Activated T-helper 17 cell treated with anti-CD3 and anti-CD28 coated beads, Interleukin-2, amount 50 U/mL, for 72 hours (primary cell): ENCODE data around the gene STIP1. TPM values are rescaled to one million over a fixed set of nuclear protein-coding genes. Genes with fewer than 3 reads are reported as not detected.

Experiments
- ATAC-seq: fragments of 150-1000 bp; cut with Tn5 transposase; replicated peaks from 2 replicates; pipeline ENCODE4 v1.10.0; 2021; ENCODE audit warnings: mild to moderate bottlenecking, moderate library complexity
- H3K27ac Mint-ChIP-seq: one replicate; pipeline ENCODE4 v1.8.0; 2022; ENCODE audit warnings: mixed read lengths
- H3K27me3 Mint-ChIP-seq: one replicate; pipeline ENCODE4 v1.8.0; 2022; ENCODE audit warnings: mixed read lengths
- H3K36me3 Mint-ChIP-seq: one replicate; pipeline ENCODE4 v1.8.0; 2022; ENCODE audit warnings: low read depth, mild to moderate bottlenecking, mixed read lengths
- H3K4me1 Mint-ChIP-seq: one replicate; pipeline ENCODE4 v1.8.0; 2022; ENCODE audit warnings: mixed read lengths
- H3K4me3 Mint-ChIP-seq: one replicate; pipeline ENCODE4 v1.8.0; 2022; ENCODE audit warnings: mild to moderate bottlenecking, mixed read lengths
- H3K9me3 Mint-ChIP-seq: one replicate; pipeline ENCODE4 v1.8.0; 2022; ENCODE audit warnings: mixed read lengths
- total RNA-seq, 2 donors: library from RNA; stranded (reverse); gene quantifications; one replicate each; pipeline ENCODE4 v1.2.3, GENCODE V29; 2022

STIP1 gene
- total RNA-seq, 2 donors from 2014 or later = 259 to 462 TPM

- H3K27ac Mint-ChIP-seq = peak within 1 kb of the TSS; percentile 46
- peak; percentile 54 for ATAC-seq
- peak within 1 kb of the TSS; percentile 91 for H3K4me3 Mint-ChIP-seq
- no peaks in the 10 kb centered on the region for H3K9me3 Mint-ChIP-seq
- peaks cover 8% of the 10 kb centered on the region for H3K4me1 Mint-ChIP-seq
- no peaks in the 10 kb centered on the region for H3K27me3 Mint-ChIP-seq
- H3K36me3 Mint-ChIP-seq = peaks cover 43% of the 10 kb centered on the region
Measured at GRCh38 chr11:64230171-64230984, 44.4 kb downstream of the STIP1 start, which contains the start of gene DNAJC4. Gene DNAJC4, plus strand, starts transcription at chr11:64230548. Its CDS starts 307 bp downstream, at chr11:64230855.

GRCh38 chr11:64230985-64231365 lies 45.0 kb downstream of the STIP1 start:
- no peaks in the 10 kb centered on the region for H3K9me3 Mint-ChIP-seq
- H3K27ac Mint-ChIP-seq = no peak overlapping the region
- no peak for ATAC-seq
- peaks cover 47% of the 10 kb centered on the region for H3K36me3 Mint-ChIP-seq
- peaks cover 10% of the 10 kb centered on the region for H3K4me1 Mint-ChIP-seq
- peak overlapping the region; percentile 91 for H3K4me3 Mint-ChIP-seq
- no peaks in the 10 kb centered on the region for H3K27me3 Mint-ChIP-seq

GRCh38 chr11:64231546-64231945 lies 45.6 kb downstream of the STIP1 start:
- Mint-ChIP-seq H3K4me3 (peak overlapping the region; percentile 91), H3K4me1 (peaks cover 10% of the 10 kb centered on the region), H3K9me3 (no peaks in the 10 kb centered on the region), H3K27me3 (no peaks in the 10 kb centered on the region), H3K36me3 (peaks cover 44% of the 10 kb centered on the region), H3K27ac (peak overlapping the region; percentile 63)
- no peak for ATAC-seq

DNA sequence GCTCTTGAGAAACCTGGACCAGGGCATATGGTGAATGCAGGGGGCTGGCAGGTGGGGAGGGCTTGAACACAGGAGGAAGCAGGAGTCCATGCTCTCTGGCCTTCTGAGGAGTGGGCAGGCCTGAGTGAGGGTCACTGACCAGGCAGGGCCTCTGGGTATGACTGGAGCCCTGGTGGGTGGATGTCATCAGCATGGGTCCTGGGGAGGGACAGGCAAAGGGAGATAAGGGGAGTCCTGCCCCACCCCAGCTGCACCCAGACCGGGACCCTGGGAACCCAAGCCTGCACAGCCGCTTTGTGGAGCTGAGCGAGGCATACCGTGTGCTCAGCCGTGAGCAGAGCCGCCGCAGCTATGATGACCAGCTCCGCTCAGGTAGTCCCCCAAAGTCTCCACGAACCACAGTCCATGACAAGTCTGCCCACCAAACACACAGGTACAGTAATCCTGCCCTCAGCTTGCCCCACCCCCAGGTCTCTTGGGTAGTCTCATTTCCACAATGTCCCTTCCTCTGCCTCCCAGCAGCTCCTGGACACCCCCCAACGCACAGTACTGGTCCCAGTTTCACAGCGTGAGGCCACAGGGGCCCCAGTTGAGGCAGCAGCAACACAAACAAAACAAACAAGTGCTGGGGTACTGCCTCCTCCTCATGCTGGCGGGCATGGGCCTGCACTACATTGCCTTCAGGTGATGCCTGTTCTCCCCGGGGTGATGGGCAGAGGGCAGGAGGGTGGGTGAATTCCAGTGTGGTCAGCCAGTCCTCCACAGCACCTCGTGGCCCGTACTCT lies 46.4 kb downstream of the STIP1 start:
- ATAC-seq = no peak
- peaks cover 14% of the 10 kb centered on the region for H3K4me1 Mint-ChIP-seq
- peak overlapping the region; percentile 63 for H3K27ac Mint-ChIP-seq
- peaks cover 46% of the 10 kb centered on the region for H3K36me3 Mint-ChIP-seq
- no peaks in the 10 kb centered on the region for H3K9me3 Mint-ChIP-seq
- H3K27me3 Mint-ChIP-seq = no peaks in the 10 kb centered on the region
- H3K4me3 Mint-ChIP-seq = peak overlapping the region; percentile 91

DNA sequence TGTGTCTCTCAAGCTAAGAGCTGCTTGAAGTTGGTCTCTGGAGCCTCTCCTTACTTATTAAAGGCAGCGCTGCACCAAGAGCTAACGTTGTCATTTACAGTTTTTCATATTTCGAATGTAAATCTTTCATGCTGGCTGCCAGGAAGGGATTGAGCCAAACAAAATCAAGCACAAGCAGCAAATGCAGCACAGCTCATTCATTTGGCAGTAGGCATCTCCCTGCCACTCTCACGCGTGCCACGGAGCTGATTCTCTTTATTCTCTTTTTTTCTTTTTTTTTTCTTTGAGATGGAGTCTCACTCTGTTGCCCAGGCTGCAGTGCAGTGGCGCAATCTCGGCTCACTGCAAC lies 47.0 kb downstream of the STIP1 start:
- Mint-ChIP-seq H3K27ac (no peak overlapping the region), H3K9me3 (no peaks in the 10 kb centered on the region), H3K4me1 (peaks cover 18% of the 10 kb centered on the region), H3K36me3 (peaks cover 46% of the 10 kb centered on the region), H3K27me3 (no peaks in the 10 kb centered on the region), H3K4me3 (peak overlapping the region; percentile 91)
- no peak for ATAC-seq

DNA sequence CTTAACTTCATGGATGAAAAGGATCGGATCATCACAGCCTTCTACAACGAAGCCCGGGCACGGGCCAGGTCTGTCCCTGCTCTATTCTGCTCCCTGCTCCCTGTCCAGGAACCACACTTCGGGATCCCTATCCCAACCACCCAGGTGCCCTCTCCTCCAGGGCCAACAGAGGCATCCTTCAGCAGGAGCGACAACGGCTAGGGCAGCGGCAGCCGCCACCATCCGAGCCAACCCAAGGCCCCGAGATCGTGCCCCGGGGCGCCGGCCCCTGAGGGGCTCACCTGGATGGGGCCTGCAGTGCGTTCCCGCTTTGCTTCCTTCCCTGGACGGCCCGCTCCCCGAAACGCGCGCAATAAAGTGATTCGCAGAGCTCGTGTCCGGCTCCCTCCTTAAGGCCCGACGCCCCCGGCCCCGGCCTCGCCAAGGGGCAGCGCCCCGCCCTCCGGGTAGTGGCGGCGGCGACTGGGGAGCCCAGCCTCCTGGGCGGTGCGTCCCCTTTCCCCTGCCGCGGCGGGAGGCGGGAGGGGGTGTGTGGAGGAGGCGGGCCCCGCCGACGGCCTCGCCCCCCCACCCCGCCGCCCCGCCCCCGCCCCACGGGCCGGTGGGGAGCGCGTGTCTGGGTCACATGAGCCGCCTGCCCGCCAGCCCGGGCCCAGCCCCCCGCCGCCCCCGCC lies 48.1 kb downstream of the STIP1 start, which contains the start of gene VEGFB:
Gene VEGFB (plus strand): TSS at position 672 of the 674 bp plus-strand sequence. CDS start 250 bp downstream, outside the sequence.
- Mint-ChIP-seq H3K27ac (peak within 1 kb of the TSS; percentile 87), H3K4me3 (peak within 1 kb of the TSS; percentile 91), H3K27me3 (no peaks in the 10 kb centered on the region), H3K9me3 (no peaks in the 10 kb centered on the region), H3K4me1 (peaks cover 18% of the 10 kb centered on the region), H3K36me3 (peaks cover 41% of the 10 kb centered on the region)
- peak; percentile 55 for ATAC-seq

GRCh38 chr11:64234647-64235379 lies 48.8 kb downstream of the STIP1 start:
- ATAC-seq = peak; percentile 51
- H3K4me1 Mint-ChIP-seq = peaks cover 18% of the 10 kb centered on the region

GRCh38 chr11:64235437-64236161 lies 49.6 kb downstream of the STIP1 start:
- H3K4me3 Mint-ChIP-seq = peak overlapping the region; percentile 87
- H3K27ac Mint-ChIP-seq = peak overlapping the region; percentile 87
- H3K36me3 Mint-ChIP-seq = peaks cover 40% of the 10 kb centered on the region
- no peak for ATAC-seq
- H3K4me1 Mint-ChIP-seq = peaks cover 23% of the 10 kb centered on the region
- H3K9me3 Mint-ChIP-seq = no peaks in the 10 kb centered on the region
- no peaks in the 10 kb centered on the region for H3K27me3 Mint-ChIP-seq

More at GRCh38 chr11:64234647-64235379, 48.8 kb downstream of the STIP1 start:
- Mint-ChIP-seq H3K4me3 (peak overlapping the region; percentile 87), H3K27ac (peak overlapping the region; percentile 87), H3K9me3 (no peaks in the 10 kb centered on the region), H3K27me3 (no peaks in the 10 kb centered on the region), H3K36me3 (peaks cover 36% of the 10 kb centered on the region)

DNA sequence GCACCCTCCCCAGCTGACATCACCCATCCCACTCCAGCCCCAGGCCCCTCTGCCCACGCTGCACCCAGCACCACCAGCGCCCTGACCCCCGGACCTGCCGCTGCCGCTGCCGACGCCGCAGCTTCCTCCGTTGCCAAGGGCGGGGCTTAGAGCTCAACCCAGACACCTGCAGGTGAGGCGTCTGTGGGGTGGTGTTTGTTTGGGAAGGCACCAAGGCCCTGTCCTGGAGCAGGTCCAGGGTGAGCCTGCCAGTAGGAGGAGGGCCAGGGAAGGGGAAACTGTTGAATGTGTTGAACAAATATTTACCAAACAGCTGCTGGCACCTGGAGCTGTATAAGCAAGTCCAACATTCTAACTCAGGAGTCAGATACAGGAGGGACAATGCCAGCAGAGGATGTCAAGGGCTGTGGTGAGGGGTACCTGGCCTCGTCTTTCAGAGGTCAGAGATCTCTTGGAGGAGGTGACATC lies 51.5 kb downstream of the STIP1 start:
- no peak for ATAC-seq
- no peaks in the 10 kb centered on the region for H3K27me3 Mint-ChIP-seq
- peaks cover 18% of the 10 kb centered on the region for H3K4me1 Mint-ChIP-seq
- H3K36me3 Mint-ChIP-seq = peaks cover 58% of the 10 kb centered on the region
- peak overlapping the region; percentile 87 for H3K27ac Mint-ChIP-seq
- H3K4me3 Mint-ChIP-seq = peak overlapping the region; percentile 22
- H3K9me3 Mint-ChIP-seq = no peaks in the 10 kb centered on the region

DNA sequence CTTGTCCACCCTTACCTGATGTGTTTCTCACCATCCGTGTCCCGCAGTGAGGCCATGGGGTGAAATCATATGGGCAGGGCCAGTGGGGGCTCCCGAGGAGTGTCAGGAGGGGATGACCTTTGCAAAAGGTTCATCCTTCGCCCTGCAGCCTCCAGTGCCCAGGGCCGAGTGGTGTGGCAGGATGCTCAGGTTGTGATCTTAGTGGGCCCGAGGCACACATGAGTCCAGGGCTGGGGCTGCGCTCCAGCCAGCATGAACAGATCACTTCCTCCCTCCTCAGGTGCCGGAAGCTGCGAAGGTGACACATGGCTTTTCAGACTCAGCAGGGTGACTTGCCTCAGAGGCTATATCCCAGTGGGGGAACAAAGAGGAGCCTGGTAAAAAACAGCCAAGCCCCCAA lies 52.1 kb downstream of the STIP1 start:
- Mint-ChIP-seq H3K9me3 (no peaks in the 10 kb centered on the region), H3K27me3 (no peaks in the 10 kb centered on the region), H3K36me3 (peaks cover 64% of the 10 kb centered on the region), H3K27ac (peak overlapping the region; percentile 87), H3K4me3 (peak overlapping the region; percentile 22), H3K4me1 (peaks cover 18% of the 10 kb centered on the region)
- no peak for ATAC-seq

DNA sequence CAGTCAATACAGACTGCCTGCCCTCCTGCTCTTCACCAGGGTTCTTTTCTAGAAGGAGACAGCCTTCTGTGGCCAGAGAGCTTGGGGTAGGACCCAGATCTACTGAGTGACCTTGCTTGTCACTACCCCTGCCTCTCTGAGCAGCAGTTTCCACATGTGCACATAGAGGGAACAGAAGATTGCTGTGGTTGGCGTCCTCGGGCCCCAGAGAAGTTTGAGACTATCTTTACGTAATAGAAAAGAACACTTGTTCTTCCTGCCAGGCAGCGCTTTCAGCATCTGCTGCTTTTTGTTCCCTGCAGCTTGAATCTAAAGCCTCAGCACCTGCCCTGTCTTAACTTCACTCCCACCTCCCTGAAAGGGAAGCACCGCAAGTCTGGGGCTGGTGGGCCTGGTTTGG lies 53.0 kb downstream of the STIP1 start:
- peaks cover 73% of the 10 kb centered on the region for H3K36me3 Mint-ChIP-seq
- no peaks in the 10 kb centered on the region for H3K27me3 Mint-ChIP-seq
- no peak for ATAC-seq
- no peak overlapping the region for H3K4me3 Mint-ChIP-seq
- H3K9me3 Mint-ChIP-seq = no peaks in the 10 kb centered on the region
- no peak overlapping the region for H3K27ac Mint-ChIP-seq
- peaks cover 18% of the 10 kb centered on the region for H3K4me1 Mint-ChIP-seq

DNA sequence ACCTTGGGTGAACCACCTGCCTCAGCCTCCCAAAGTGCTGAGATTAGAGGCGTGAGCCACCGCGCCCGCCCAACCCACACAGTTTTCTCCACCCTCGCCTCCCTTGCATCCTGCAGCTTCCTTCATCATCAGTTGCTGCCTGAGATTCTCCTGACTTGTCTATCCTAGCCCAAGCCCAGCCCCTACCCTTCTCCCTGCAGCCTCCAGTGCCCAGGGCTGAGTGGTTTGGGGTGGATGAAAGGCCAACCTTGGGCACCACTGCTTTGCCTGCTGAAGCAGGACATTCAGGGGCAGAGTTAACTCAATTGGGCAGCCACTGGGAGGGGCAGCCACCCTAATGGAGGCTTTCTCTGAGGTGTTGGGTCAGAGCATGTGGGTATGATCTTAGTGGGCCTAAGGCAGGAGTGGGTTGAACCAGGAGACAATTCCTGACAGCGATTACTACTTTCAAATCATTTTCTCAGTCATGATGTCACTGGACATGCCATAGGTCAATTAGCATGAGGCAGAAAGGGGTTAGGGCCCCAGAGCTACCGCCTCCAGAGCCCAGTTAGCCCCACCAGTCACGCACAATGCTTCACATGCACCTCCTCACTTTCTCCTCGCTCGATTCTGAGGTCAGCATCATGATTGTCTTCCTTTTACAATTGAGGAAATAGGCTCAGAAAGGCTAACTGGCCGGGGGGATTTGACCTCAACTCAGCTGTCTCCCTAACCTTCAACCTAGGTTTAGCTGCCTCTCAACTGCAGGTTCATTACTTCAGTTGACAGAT lies 53.9 kb downstream of the STIP1 start:
- Mint-ChIP-seq H3K9me3 (no peaks in the 10 kb centered on the region), H3K4me3 (peak overlapping the region; percentile 95), H3K4me1 (peaks cover 18% of the 10 kb centered on the region)

More for the DNA sequence above, 53.9 kb downstream of the STIP1 start:
- ATAC-seq = no peak
- H3K27me3 Mint-ChIP-seq = no peaks in the 10 kb centered on the region
- peak overlapping the region; percentile 96 for H3K27ac Mint-ChIP-seq
- peaks cover 81% of the 10 kb centered on the region for H3K36me3 Mint-ChIP-seq
